T-helper 1 cell treated with Interleukin-12 subunit alpha and Interleukin-12 subunit beta and Interleukin-4 antibody, amounts not matched to agents 30 ng/mL and 1 ng/mL, for 36 hours (primary cell): Measurements from ENCODE around the gene EBF3. TPM values are rescaled to one million over a fixed set of nuclear protein-coding genes. Genes with fewer than 3 reads are reported as not detected.

ENCODE experiments used
- intact Hi-C: fragments of 100-400 bp; cut with micrococcal nuclease; formaldehyde crosslinking; loops from one replicate; pipeline ENCODE4 v1.15.1; 2024
- total RNA-seq: library from RNA; stranded (reverse); gene quantifications from 2 replicates; pipeline ENCODE4 v1.2.3, GENCODE V29; 2022

EBF3 gene
- total RNA-seq, 1 donor from 2014 or later: not detected

DNA sequence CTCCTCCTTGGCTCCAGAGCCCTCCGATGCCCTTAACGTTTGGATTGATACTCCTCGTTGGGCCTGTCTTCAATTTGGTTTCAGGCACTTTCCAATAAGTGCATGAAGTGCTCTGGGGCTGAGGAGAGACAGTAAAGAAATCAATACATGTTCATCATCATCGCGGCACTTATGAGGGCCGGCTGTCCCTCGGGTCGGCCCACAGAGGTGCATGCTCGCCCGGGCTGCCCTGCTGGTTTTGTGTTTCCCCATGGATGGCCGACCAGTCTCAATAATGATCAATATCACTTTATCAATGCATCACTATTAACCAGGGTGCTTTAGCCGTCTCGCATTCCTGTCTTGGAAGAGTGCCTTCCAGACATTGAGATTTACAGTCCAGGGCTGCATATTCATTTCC is 154.2 kb downstream of the EBF3 start:
- intact Hi-C loops: no loop called here

DNA sequence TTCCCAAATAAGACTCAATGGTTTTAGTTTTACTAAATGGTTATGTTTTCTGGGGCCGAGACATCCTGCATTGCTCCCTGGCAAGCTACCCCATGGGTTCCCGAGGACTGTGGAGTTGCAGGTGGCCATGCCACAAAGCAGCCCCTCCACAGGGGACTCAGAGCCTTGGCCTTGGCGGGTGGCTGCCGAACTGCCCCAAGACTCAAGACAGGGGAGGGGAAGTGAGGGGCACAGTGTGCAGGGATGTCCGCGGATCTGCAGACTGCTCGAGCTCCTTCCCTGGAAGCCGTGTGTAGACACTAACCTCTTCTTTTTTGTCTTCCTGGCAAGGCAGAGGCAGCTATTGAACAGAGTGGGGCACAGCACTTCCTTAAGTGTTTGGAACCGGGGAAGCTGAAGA is 154.6 kb downstream of the EBF3 start:
- intact Hi-C loops: no loop called here

DNA sequence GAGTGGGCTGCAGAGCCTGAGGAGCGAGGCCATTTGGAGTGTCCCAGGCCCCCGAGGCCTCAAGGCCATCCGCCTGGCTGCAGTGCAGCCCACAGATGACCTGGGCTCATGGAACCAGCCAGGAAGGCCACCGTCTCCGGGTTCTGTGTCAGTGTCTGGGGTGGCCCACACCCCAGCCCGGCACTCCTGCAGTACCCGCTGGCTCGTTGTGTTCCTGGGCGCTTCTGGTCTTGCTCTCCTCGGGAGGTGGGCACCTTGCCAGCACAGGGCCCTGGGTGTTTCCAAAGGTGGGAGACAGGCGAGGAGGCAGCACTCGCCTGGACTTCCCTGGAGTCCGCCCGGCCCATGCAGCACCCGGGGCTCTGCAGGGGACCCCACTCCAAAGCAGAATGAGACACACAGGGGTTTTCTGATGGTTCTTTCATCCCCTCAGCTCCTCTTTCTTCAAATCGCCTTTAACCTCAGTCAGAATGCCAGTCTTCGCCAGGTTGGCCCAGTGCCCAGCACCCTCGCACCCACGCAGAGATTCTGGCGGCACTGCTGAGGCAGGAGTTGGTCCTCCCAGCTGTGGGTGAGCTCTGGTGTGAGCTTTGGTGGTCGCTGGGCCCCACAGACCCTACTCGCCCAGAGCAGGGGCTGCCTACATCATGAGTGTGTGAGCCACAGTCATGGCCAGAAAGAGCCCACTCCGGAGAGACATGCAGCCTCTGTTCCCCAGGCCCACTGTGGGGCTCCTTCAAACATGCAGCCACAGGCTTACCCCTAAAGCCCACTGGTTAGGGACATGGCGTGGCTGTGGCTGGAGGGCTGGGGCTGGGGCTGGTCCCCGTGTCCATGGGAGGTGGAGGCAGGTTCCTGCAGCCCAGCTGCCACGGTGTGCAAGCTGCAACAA is 155.7 kb downstream of the EBF3 start:
- intact Hi-C loops: no loop called here

DNA sequence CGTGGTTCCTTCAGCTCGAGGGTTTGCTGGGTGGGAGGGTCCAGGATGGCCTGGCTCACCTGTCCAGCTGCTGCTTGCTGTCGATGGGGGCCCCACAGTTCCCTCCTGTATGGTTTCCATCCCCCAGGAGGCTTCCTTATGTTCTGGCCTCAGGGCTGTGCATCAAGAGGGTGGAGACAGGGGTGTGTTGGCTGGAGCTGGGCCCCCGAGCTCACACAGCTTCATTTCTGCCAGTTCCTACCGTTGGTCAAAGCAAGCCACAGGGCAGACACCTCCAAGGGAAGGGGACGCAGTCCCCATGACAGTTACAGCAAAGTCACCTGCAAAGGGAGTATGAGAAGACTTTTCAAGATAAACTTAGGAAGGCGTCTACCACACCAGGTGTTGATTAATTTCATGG is 156.9 kb downstream of the EBF3 start:
- intact Hi-C loops: no loop called here

DNA sequence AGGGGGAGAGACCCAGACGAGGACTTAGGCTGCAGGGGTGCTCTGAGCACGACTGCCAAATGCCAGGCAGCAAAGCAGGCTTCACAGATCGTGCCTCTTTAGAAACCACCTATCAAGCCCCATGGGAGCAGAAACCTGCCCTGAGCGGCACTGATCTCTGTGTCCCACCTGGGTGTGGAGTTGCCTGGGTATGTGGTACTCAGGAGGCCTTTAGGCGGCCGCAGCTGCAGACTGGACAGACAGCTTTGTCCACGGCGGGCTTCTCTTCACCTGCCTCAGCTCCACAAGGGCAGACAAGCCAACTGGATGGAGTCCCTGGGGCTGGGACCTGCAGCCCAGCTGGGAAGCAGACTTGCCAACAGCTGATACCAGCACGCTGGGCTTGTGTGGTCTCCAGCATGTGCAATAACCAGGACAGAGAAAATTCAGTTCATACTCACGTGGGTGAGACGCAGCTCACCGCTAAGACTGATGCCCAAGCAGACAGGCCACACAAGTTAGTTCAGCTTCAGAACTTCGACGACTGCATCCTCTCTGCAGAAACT is 163.2 kb downstream of the EBF3 start:
- intact Hi-C loops: no loop called here

DNA sequence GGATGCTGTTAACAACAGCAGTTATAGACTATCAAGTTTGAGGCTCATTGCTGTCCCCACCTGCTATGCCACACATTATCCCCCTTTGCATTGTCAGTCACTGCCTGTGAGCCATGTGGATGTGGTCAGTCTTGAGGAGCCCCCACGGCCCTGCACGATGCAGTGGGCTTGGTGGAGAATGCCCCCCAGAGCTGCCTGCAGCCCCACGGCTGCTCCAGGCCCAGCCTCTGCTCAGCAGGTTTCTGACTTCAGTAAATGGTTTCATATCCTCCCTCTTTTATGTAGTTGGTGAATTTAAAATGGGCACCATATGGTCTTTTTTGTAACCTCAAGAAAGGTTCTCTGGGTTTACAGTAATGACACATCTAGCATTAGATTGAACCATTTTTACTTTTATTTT is 164.1 kb downstream of the EBF3 start:
- intact Hi-C loops: no loop called here

DNA sequence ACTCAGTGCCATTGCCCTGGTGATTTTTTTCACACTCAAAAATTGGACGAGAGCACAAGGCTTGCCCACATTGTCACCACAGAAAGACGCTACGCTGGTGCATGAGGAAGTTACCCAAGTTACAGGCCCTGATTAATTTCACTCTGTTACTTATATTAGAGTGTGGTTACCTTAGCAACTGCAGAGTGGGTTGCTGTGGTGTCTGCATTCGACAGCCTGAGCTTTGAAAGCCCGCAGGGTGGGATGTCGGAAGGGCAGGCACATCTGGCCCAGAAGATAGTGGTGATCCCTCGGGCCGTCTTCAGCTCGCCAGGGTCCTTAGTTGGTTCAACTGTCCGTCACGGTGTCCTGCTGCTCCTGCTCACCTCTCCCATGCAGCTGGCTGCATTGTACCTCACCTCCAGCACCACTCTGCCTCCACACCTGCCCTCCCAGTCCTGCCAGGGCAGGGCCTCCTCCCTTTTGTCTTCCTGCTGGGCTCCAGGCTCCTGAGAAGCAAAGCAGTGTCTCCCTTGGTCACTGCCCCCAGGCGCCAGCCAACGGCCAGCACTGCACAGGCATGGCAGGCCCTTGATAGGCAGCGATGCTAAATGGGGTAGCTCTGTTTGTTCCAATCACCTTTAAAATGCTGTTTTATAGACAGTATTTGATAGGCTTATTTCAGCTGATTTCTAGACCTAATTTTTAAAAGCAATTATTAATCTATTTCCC is 167.2 kb downstream of the EBF3 start:
- intact Hi-C loops: no loop called here

DNA sequence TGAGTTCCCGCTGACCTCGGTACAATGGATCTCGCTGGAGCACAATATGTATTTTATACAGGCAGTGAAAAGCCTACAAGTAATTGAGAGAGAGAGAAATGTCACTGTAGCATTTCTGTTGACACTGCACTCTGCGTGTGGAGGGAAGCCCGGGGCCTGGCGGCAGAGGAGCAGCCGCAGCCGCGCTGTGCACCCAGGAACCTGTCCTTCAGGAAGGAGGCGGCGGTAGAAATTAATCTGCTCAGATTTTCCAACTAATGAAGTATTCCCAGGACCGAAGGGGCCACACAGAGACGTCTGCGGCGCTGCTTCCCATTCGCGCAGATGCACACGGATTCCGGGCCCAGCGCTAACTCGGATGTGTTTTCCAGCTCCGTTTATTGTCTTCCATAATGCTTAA is 170.1 kb downstream of the EBF3 start:
- intact Hi-C loops: no loop called here

DNA sequence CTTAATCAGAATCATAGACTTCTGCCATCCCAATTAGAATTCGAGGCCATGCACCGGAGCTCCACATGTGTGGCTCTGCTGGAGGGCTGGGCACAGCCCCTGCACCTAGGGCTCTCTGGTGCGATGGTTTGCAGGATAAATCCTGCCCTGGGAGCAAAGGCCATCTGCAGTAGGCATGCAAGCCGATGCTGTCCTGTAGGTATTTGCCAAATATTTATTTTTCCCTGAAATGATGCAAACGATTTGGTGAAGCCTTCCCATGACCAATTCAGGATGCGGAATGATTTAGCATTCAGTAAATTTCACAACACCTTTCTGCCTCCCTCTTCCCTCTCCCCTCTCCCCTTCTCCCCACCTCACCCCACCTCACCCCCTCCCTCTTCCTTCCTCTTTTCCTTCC is 170.6 kb downstream of the EBF3 start:
- intact Hi-C loops: no loop called here

DNA sequence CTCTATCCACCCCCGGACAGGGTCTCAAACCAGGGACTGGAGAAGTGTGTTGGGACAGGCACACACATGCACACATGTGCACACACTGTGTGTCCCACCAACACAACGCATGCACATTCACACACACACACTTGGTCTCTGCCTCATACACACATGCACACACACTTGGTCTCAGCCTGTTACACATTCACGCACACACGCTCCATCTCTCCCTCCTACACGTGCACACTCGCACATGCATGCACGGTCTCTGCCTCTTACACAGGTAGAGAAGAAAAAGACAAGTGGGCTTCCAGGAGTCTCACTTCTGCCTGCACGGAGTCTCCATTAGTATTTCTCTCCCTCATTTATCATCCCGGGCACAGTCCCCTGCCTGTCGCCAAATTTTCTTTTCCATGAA is 171.2 kb downstream of the EBF3 start:
- intact Hi-C loops: no loop called here

DNA sequence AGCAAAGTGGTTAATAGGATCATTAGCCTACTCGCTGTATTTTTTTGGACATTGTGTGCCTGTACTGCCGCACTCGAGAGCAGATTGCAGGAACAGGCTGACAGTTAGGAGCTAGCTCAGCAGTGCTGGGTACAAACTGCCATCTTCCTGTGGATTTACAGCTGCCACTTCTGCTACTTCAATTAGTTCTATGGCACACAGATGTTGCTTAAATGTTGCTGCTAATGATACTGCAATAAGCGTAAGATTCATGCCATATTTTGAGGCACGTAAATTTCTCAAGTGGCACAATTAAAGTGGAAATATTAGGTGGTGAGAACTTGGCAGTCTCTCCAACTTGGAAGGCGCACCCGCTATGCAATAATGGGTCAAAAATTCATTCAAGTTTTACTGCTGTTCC is 171.9 kb downstream of the EBF3 start:
- intact Hi-C loops: no loop called here

DNA sequence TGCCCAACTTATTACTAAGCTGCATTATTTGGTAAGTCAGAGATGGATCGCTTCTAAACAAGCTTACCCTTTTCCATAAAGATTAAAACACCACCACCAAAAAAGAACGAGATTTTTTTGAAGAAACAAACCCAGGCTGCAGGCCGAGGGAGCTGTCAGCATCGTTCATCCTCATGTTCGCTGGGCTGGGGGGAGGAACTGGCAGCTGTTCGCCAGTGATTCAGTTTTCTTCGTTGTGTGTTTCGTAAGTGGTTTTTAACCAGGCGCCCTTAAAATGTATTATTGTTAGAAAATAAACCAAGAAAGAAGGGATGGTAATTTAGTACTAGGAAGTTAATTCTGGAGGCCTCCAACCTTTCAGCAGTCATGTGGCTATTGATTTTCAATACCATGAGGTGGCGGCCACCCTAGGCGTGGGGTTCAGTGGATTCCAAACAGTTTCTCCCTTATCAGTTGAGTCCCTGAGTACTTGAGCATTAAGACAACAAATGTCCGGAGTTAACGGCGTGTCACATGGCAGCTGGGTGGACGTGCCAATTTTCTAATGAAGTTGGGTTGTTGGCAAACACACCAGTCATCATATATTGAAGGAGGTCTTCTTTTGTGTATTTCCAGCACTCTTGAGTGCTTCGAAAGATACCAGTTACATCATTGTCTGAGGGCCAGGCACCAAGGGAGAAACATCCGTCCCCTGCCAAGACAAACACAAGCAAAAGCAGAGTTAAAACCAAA is 173.2 kb downstream of the EBF3 start:
- intact Hi-C loops: no loop called here

DNA sequence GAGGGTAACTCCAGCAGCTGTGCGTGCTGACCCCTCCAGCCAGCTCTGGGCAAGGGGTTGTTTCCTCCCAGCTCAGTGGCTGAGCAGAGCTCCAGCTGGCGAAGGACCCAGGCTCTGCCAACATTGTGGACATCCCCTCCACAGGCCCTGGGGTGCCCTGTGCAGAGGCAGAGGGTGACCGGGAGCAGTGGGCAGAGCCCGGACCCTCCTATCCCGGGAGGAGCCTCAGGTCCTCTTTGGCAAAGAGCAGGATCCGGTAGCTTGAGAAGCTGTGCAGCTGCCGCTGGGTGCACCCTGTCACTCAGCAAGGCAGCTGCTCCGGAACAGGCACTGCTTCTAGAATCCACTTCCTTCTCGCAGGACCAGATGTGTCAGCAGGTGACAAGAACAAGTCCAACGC is 175.9 kb downstream of the EBF3 start:
- intact Hi-C loops: no loop called here

DNA sequence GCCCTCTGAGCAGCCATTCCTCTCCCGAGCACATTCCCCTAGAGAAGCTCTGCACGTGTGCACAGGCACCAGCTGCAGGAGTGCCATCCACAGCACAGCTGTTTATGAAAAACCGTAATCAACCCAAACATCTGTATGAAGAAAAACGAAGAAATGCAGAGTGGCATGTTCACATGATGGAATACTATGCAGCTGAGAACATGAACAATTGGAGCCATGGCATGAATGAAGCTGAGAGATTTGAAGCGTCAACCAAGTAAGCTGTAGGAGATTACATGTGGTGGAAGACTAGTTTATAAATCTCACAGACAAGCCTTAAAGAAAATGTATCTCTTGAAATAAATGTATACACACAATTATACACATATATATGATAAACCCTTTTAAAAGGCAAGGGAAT is 176.5 kb downstream of the EBF3 start:
- intact Hi-C loops: no loop called here

DNA sequence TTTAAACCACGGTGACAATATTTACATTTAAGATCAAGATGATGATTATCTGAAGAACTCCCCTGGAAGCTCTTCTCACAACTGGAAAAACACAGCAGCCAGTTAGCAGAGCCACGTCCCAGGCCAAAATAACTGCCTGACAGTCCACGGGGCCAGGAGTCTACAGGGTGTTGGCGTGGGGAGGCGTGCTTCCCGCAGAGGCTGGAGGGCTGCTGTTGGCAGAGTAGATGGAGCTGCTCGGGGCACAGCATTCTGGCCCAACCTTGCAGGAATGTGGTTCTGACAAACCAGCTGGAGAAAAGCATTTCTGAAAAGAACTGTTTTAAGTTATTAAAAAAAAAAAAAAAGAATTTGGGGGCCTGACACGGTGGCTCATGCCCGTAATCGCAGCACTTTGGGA is 177.9 kb downstream of the EBF3 start:
- intact Hi-C loops: no loop called here

DNA sequence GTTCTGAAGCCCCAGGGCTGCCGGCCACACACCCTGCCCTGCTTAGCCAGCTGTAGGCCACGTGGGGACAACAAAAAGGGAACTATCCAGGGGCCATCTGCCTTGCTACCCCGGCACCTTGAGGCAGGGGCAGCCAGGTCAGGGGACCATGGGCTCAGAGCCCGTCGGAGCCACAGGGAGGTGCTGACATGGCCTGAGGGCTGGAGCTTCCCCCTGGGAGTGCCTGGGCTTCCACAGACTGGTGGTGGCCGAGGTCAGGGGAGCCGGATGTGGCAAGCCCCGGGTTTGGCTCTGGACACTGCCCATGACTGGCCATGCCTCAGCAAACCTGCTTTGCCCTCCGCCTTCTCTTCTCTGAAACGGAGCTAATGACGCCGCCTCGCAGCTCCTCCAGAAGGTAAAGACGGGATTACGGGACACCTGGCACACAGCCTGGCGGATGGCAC is 178.5 kb downstream of the EBF3 start:
- intact Hi-C loops: no loop called here

Other genes starting within 250 kb of the EBF3 start
- 2.7 and 4.4 TPM in 2 replicates for gene C10orf143, start 146.6 kb upstream of the EBF3 start, total RNA-seq
- 70.8 and 75.1 TPM in 2 replicates for gene GLRX3, start 172.1 kb upstream of the EBF3 start, total RNA-seq